ENCODE measurements around the gene ADAMTS17. TPM values are rescaled to one million over a fixed set of nuclear protein-coding genes. Genes with fewer than 3 reads are reported as not detected.

ADAMTS17 gene
- total RNA-seq, 1 experiment from 2014 or later, result 0.32 TPM

DNA sequence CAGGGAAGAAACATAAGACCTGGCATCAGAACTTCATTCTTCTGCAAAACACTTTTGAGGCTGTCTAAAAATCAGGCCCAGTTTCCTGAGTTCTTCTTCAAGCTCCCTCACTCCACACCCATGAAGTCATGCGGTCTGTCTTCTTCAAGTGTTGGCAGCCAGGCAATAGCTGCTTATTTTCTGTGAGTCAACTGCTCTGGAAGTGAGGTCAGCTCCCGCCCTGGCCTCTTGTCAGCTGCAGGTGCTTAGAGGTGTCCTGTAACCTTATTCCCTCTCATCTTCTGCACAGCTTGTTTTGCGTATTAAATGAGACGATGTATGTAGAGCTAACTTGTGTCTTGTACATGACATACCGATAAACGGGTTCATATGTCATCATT lies 226.1 kb downstream of the ADAMTS17 start:
- no peak overlapping the region for H3K27ac ChIP-seq
- no peak overlapping the region for H3K4me3 ChIP-seq

DNA sequence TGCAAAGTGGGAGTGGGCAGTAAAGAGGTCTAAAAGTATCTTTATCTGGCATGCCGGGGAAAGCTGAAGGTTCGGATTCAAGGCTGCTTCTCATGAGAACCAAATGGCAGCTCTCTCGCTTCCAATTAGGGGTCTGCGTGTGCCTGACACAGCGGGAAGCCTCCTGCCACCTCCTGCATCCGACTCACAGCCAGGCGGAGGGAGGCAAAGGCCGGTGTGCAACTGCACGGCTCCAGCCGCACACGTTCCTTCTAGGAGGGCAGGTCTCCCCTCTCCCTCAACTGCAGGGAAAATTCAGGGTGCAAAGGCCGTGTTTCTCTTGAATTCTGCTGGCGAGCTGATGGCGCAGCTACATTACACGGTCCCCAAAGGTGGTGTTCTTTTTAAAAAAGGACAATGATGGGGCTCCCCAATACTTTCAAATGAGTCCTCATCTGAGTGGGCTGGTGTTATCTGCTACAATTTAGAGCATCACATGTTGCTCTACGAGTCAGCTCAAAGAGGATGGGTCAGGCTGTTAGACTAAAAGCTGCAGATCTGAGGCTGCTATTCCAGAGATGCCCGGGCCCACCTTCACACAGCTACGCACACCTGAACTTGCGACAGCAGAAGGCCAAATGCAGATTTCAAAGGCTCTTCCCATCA lies 226.6 kb downstream of the ADAMTS17 start:
- peak overlapping the region; percentile 92 for H3K27ac ChIP-seq
- no peak overlapping the region for H3K4me3 ChIP-seq

More for the DNA sequence above, 226.1 kb downstream of the ADAMTS17 start:
- no peaks in the 10 kb centered on the region for H3K36me3 ChIP-seq
- H3K4me1 ChIP-seq (replicated peaks), result peaks cover 42% of the 10 kb centered on the region
- no peaks in the 10 kb centered on the region for H3K27me3 ChIP-seq (replicated peaks)
- no peak for DNase-seq (ENCODE audit: low read depth in 1 of 2, low spot score in 2 of 2)
- peaks cover 3% of the 10 kb centered on the region; the same call in 1 of the 2 replicates for H3K9me3 ChIP-seq (replicated peaks)

DNA sequence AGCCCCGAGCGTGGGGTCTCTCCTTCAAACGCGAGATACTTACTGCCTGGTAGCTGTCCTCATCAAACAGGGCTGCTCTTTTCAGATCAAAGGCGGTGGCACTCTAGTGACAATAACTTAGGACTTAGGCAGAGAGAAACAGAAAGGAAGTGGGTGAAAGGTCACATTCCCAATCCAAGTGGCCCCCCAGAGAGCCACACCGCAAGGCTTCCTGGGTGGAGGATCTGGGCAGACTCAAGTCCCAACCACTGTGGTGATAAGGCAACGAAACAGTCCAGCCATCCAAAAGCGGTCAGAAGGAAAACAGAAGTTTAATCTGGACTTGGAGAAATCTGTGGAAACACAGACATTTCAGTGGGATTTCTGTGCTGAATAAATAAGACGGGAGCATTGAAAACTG lies 227.2 kb downstream of the ADAMTS17 start:
- peak overlapping the region; percentile 92 for H3K27ac ChIP-seq
- H3K4me3 ChIP-seq, result peak overlapping the region; percentile 27
- H3K9me3 ChIP-seq (replicated peaks), result no peaks in the 10 kb centered on the region
- H3K36me3 ChIP-seq, result no peaks in the 10 kb centered on the region
- DNase-seq (ENCODE audit: low read depth in 1 of 2, low spot score in 2 of 2), result peak; percentile 86 to 89
- H3K4me1 ChIP-seq (replicated peaks), result peaks cover 47% of the 10 kb centered on the region
- H3K27me3 ChIP-seq (replicated peaks), result no peaks in the 10 kb centered on the region

More for the DNA sequence above, 226.6 kb downstream of the ADAMTS17 start:
- DNase-seq (ENCODE audit: low read depth in 1 of 2, low spot score in 2 of 2), result no peak
- Histone ChIP-seq H3K36me3 (no peaks in the 10 kb centered on the region), H3K9me3 (replicated peaks) (no peaks in the 10 kb centered on the region), H3K4me1 (replicated peaks) (peaks cover 47% of the 10 kb centered on the region), H3K27me3 (replicated peaks) (no peaks in the 10 kb centered on the region)

DNA sequence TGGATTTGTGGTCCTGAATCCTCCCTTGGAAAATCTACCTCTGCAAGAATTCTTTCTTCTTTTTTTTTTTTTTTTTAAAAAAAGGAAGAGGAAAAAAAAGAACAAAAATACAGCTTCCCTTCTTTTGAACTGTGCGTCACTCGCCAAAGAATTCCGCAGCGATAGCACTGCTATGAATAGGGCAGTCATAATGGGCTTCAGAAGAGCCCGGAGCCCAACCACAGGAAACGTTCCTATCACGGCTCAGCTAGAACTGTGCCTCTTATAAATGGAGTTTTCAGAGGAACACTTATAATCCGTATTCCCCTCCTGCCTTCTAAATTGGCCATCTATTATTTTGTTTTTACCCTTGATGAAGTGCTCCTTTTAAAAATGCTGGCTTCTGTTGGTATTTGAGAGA lies 227.7 kb downstream of the ADAMTS17 start:
- peak; percentile 86 to 90 for DNase-seq (ENCODE audit: low read depth in 1 of 2, low spot score in 2 of 2)
- H3K4me3 ChIP-seq, result peak overlapping the region; percentile 27
- peaks cover 47% of the 10 kb centered on the region for H3K4me1 ChIP-seq (replicated peaks)
- H3K36me3 ChIP-seq, result no peaks in the 10 kb centered on the region
- H3K9me3 ChIP-seq (replicated peaks), result no peaks in the 10 kb centered on the region
- H3K27me3 ChIP-seq (replicated peaks), result no peaks in the 10 kb centered on the region
- peak overlapping the region; percentile 92 for H3K27ac ChIP-seq

DNA sequence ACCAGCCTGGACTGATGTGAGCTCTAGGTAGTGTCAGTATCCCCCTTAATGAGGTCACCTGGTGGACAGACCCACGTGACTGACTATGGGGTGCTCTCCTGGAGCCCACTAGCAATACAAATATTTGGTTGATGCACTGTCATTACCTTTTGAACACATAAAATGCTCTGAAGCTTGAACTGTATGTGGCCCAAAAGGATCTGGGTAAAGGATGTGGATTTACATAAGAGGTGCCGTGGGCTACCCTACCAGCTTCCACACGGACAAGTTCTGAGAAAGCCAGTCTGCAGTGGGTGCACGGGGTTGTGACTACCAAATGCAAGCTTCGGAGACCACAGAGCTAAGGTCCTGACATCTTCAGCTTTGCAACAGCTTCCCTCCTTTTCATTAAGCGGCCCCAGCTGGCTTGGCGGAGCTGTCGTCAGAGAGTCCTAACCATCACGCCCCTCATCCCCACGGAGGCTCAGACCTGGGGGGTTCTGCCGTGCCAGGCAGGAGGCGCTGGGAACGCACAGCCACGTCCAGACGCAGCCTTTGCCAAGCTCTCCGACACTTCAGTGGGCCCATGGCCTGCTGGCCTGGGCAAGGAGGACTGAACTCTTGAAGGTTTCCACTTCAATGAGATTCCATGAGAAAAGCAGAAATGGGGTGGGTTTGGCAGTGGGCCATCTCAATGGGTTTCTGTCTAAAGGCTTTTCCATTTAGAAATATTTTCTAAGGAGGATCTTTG lies 228.3 kb downstream of the ADAMTS17 start:
- Histone ChIP-seq H3K4me3 (no peak overlapping the region), H3K27me3 (replicated peaks) (no peaks in the 10 kb centered on the region), H3K4me1 (replicated peaks) (peaks cover 47% of the 10 kb centered on the region), H3K36me3 (no peaks in the 10 kb centered on the region), H3K9me3 (replicated peaks) (no peaks in the 10 kb centered on the region), H3K27ac (peak overlapping the region; percentile 92)
- DNase-seq (ENCODE audit: low read depth in 1 of 2, low spot score in 2 of 2), result no peak

DNA sequence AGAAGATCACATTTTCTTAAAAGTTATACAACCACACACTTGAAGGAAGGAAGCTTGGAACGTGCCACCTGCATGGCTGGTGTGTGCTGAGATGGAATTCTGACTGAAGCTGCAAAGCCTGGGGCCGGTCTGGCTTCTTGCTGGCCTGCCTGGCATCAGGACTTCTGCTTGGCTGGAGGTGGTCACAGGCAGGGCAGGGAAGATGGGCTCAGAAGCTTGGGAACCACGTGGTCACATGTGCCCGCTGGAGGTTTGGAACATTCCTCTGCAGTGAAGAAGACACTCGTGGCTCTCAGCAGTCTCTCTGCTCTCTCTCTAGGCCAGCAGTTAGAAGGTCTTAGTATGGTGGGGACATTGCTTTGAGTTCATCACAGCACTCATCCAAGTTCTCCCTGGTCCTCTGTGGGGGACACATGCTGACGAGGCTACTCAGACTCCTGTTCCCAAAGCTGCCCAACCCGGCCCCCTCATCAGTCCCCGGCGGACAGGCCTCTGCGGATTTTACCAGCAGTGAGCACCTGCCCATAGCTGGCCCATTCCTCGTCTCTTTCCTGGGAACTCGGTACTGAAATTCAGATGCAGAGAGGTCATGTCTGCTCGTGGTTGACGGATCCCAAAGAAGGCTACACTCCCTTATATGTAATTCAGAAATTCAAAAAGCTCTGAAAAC lies 229.0 kb downstream of the ADAMTS17 start:
- H3K4me3 ChIP-seq, result no peak overlapping the region
- peak overlapping the region; percentile 92; the same call in 1 of the 2 replicates for H3K27ac ChIP-seq
- H3K36me3 ChIP-seq, result no peaks in the 10 kb centered on the region
- DNase-seq (ENCODE audit: low read depth in 1 of 2, low spot score in 2 of 2), result no peak
- H3K4me1 ChIP-seq (replicated peaks), result peaks cover 47% of the 10 kb centered on the region
- H3K9me3 ChIP-seq (replicated peaks), result no peaks in the 10 kb centered on the region
- H3K27me3 ChIP-seq (replicated peaks), result no peaks in the 10 kb centered on the region

DNA sequence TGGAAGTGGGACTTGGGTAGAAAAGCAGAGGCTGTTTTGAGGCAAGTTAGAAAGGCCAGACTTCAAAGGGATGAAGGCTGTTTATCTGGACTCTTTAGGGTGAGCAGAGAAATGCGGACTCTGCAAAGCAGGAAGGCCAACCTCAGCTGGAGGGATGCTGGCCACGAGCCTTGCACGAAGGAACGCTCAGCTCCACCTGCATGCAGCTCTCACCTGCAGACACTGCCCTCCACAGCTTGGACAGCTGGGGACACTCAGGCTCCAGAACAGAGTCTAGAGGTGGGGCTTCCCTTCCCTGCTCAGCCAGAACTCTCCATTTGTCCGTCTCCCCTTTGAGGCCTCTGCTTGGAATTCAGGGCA lies 229.7 kb downstream of the ADAMTS17 start:
- Histone ChIP-seq H3K27ac (no peak overlapping the region), H3K4me3 (no peak overlapping the region), H3K9me3 (replicated peaks) (no peaks in the 10 kb centered on the region), H3K27me3 (replicated peaks) (no peaks in the 10 kb centered on the region), H3K4me1 (replicated peaks) (peaks cover 47% of the 10 kb centered on the region), H3K36me3 (no peaks in the 10 kb centered on the region)
- no peak for DNase-seq (ENCODE audit: low read depth in 1 of 2, low spot score in 2 of 2)

DNA sequence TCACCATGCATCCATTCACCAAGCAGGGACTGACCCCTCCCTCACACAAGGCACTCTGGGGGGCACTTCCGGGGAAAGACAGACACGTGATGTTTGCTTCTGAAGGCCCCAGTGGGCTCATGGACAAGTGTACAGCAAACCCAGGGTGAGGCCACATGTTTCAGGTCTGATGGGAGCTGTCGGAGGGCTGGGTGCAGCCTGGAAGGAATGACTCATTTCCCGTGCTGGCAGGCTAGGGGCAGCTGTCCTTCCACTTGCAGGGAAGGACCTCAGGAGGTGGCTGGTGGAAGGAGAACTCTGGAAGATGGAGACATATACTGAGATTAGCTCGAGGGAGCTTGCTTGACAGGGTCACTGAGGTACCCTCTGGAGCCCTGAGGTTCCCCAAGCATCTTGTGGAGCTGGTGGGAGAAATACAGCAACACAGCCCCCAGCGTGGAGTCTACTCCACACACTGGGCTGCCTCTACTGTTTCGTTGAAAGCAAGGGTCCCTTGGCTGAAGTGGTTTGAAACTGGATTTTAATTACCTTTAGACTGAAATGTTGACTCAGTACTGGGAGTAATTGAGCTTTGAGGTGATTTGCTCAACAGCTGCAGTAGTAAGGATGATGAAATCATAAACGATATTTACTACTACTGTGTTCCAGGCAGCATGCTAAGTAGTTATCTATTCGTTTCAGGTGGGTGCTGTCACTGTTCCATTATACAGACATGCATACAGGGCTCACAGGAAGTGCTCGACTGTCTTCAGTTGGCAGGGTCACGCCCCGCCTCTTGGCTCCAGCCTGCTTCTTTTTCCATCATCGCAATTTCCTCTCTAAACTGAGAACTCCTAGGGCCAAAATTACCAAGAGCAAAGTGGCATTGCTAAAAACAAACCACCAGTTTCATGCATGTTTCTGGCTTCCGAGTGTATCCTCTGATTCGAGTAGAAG lies 230.4 kb downstream of the ADAMTS17 start:
- Histone ChIP-seq H3K27me3 (replicated peaks) (no peaks in the 10 kb centered on the region), H3K4me1 (replicated peaks) (peaks cover 47% of the 10 kb centered on the region), H3K27ac (peak overlapping the region; percentile 48), H3K36me3 (no peaks in the 10 kb centered on the region), H3K9me3 (replicated peaks) (no peaks in the 10 kb centered on the region), H3K4me3 (no peak overlapping the region)
- DNase-seq (ENCODE audit: low read depth in 1 of 2, low spot score in 2 of 2), result peak; percentile 72 to 89

DNA sequence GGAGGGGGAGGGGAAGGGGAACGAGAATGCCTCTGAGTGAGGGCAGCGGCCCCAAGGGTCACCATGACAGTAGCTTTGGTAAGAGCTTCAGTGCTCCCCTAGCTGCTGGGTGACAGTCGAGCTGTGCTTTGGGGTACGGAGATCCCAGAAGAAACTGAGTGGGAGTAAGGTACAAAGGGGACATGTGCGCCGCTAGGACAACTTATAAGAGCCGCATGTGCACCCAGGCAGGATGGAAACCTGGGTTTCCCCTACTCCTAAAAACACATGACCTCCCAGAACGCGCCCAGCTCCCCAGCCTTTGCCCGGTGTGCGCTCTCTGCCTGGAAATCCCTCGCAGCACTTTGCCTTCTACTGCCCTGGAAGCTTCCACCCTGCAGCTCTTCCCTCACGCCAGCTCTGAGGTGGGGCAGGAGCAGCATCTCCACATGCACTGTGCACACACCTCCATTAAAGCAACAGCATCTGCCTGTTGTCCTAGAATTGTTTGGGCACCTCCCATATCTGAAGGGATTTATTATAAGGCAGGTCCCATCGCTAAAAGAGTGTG lies 232.2 kb downstream of the ADAMTS17 start:
- Histone ChIP-seq H3K27me3 (replicated peaks) (no peaks in the 10 kb centered on the region), H3K9me3 (replicated peaks) (no peaks in the 10 kb centered on the region), H3K4me1 (replicated peaks) (peaks cover 34% of the 10 kb centered on the region), H3K36me3 (no peaks in the 10 kb centered on the region), H3K4me3 (no peak overlapping the region), H3K27ac (no peak overlapping the region)
- peak in 1 of 2 experiments; percentile 26 for DNase-seq (ENCODE audit: low read depth in 1 of 2, low spot score in 2 of 2)

DNA sequence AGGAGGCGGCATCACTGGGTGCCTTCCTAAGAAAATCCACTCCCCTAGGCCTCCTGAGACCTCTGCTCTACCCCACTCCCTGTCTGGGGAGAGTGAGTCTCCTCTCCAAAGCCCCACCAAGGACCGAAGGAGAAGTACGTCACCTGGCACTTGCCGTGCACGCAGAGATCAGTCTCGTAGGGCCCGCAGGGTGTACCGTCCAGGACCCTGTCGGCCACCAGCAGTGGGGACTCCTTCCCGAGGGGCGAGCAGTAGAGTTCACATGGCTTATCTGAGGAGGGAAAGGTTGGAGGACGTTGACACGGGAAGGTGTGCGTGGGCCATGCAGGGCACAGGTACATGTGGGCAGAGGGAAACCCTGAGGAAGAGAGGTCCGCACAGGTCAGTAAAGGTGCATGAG lies 232.9 kb downstream of the ADAMTS17 start:
- H3K27ac ChIP-seq, result no peak overlapping the region
- no peaks in the 10 kb centered on the region for H3K9me3 ChIP-seq (replicated peaks)
- no peaks in the 10 kb centered on the region for H3K36me3 ChIP-seq
- no peak overlapping the region for H3K4me3 ChIP-seq
- H3K4me1 ChIP-seq (replicated peaks), result peaks cover 29% of the 10 kb centered on the region
- no peaks in the 10 kb centered on the region for H3K27me3 ChIP-seq (replicated peaks)
- peak in 1 of 2 experiments; percentile 35 for DNase-seq (ENCODE audit: low read depth in 1 of 2, low spot score in 2 of 2)

DNA sequence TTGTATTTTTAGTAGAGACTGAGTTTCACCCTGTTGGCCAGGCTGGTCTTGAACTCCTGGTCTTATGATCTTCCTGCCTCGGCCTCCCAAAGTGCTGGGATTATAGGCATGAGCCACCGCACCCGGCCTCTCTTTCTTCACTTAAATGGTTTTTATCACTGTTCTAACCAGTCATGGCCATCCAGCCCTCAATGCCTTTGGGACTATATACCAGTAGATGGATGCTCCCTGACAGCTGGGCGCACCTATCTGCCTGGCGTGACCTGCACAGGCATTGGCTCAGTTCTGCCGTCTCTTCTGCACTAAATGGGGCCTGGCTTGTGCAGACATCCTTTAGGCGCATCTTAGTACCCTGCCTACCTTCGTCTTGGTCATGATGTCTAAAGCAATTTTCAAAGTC lies 233.4 kb downstream of the ADAMTS17 start:
- Histone ChIP-seq H3K9me3 (replicated peaks) (no peaks in the 10 kb centered on the region), H3K27ac (no peak overlapping the region), H3K27me3 (replicated peaks) (no peaks in the 10 kb centered on the region), H3K4me3 (no peak overlapping the region), H3K4me1 (replicated peaks) (peaks cover 24% of the 10 kb centered on the region), H3K36me3 (no peaks in the 10 kb centered on the region)
- DNase-seq (ENCODE audit: low read depth in 1 of 2, low spot score in 2 of 2), result no peak

DNA sequence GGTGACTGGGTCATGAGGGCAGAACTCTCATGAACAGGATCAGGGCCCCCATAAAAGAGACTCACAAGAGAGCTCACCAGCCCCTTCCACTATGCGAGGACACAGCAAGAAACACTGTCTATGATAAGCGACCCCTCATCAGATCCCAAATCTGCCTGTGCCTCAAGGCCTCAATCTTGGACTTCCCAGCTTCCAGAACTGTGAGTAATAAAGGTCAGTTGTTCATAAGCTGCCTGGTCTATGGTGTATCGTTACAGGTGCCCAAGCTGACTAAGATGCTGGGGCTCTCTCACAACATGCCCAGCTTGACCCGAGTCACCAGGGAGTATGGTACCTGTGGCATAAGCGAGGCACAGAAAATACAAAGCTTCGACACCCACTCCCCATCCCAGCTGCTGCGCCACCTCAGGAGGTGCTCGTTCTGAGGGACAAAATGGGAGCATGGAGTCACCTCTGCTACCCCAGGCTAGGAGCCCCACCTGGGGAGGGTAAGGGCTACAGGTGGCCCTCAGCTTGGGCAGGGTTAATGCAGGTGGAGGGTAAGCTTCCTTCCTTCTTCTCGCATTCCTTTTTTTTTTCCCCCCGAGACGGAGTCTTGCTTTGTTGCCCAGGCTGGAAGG lies 234.1 kb downstream of the ADAMTS17 start:
- H3K27ac ChIP-seq, result no peak overlapping the region

DNA sequence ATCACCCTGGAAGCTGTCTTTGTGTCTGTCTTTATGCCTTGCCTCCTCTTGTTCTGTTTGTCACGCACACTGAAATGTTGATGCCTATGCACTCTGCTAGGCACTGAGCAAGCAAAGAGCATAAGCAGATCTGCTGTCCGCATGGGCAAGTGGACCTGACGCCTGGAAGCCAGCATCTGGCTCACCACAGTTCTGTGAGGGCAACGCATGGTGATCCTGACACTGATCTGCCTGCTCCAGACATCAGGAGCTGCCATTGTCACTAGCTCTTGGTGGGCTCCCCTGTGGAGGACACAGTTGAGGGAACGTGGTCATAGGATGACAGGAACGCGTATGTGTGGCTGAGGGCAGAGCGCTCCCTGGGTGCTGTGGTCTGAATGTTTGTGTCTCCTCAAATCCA lies 234.6 kb downstream of the ADAMTS17 start:
- no peak overlapping the region for H3K4me3 ChIP-seq
- no peaks in the 10 kb centered on the region for H3K27me3 ChIP-seq (replicated peaks)
- no peak overlapping the region for H3K27ac ChIP-seq
- no peaks in the 10 kb centered on the region; the same call in 1 of the 2 replicates for H3K9me3 ChIP-seq (replicated peaks)
- peaks cover 19% of the 10 kb centered on the region for H3K4me1 ChIP-seq (replicated peaks)
- peak in 1 of 2 experiments; percentile 32 for DNase-seq (ENCODE audit: low read depth in 1 of 2, low spot score in 2 of 2)
- H3K36me3 ChIP-seq, result no peaks in the 10 kb centered on the region

More for the DNA sequence above, 234.1 kb downstream of the ADAMTS17 start:
- Histone ChIP-seq H3K4me3 (no peak overlapping the region), H3K27me3 (replicated peaks) (no peaks in the 10 kb centered on the region), H3K36me3 (no peaks in the 10 kb centered on the region), H3K9me3 (replicated peaks) (no peaks in the 10 kb centered on the region; the same call in 1 of the 2 replicates), H3K4me1 (replicated peaks) (peaks cover 20% of the 10 kb centered on the region)
- peak in 1 of 2 experiments; percentile 26 for DNase-seq (ENCODE audit: low read depth in 1 of 2, low spot score in 2 of 2)
